HG02981 (cell line): Measurements from ENCODE around the gene RNF144A.

Experiments used
- ATAC-seq: cut with Tn5 transposase; IDR thresholded peaks from one replicate; pipeline ENCODE4 v1.9.1; 2021; ENCODE audit warnings: mild to moderate bottlenecking, moderate library complexity; ENCODE audit not compliant: unreplicated experiment

Gene RNF144A

GRCh38 chr2:7071154-7071553 is 153.9 kb downstream of the RNF144A start:
- no peak for ATAC-seq

DNA sequence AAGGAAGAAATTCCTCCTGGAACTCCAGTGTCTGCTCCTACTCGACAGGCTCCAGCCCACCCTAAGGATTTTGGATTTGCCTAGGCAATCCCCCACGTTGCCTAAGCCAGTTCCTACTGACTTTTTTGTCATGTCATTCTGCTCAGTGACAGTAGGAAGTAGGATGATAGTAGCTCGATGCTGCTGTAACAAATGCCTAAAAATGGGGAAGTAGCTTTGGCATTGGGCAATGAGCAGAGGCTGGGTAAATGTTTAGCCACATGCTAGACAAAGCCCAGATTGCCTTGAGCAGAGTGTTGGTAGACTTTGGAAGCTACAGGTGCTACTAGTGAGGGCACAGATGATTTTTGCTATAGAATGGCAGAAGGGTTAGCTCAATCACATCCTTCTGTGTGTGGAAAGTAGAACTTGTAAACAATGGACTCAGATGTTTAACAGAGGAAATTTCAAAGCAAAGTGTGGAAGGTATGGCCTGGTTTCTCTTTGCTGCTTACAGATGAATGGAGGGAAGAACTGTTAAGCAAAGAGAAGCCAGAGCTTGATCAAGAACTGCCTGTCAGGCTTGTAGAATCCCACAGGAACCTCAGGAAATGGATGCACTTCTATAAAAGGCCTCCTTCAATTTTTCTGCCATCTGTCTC is 154.8 kb downstream of the RNF144A start:
- ATAC-seq = peak; percentile 74

DNA sequence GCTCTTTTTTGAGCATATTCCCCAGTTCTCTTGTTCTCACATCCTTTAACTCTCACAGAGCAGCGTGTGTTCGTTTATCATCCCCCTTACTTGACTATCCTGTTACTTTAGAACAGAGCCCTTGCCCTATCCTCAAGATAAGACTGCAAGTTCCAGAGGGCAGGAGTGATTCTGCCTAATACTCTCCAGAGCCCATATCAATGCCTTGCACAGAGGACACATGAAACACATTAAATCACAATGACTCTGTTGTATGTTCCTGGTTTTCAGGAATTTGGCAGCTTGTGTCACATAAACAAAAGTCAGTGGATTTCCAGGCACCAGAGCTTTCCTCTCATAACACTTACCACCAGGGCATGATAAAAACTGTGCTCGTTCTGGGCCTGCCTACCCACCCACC is 156.7 kb downstream of the RNF144A start:
- no peak for ATAC-seq

GRCh38 chr2:7075834-7076233 is 158.6 kb downstream of the RNF144A start:
- ATAC-seq = no peak

GRCh38 chr2:7077660-7078267 is 160.6 kb downstream of the RNF144A start:
- no peak for ATAC-seq

GRCh38 chr2:7083580-7084509 is 166.6 kb downstream of the RNF144A start:
- ATAC-seq = peak; percentile 50

DNA sequence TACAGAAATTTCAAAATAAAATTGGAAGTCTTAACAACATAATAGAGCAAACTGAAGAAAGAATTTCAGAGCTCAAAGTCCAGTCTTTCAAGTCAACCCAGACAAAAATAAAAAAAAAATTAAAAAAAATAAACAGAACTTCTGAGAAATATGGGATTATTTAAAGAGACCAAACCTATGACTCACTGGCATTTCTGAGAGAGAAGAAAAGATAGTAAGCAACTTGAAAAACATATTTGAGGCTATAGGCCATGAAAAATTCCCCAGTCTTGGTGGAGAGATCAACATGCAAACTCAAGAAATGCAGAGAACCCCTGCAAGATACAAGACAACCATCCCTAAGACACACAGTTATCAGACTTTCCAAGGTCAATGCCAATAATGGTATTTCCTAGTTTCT is 167.4 kb downstream of the RNF144A start:
- ATAC-seq = no peak

DNA sequence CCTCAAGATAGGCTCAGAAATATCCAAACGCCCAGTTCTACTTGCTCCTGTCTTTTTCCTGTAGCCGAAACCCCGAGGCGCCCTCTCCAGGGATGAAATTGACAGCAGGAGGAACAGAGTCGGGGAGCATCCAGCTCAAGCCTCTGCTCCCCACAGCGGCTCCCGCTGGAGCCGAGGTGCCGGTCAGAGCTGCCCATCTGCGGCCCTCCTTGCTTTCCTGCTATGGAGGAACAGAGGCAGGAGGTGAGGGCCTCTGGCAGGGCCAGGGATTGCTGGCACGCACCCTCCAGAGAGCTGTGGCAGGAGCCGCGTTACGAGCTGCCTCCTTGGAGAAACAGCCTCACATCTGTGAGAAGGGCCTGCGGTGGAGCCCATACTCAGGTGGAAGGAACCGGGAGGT is 172.1 kb downstream of the RNF144A start:
- ATAC-seq = no peak

GRCh38 chr2:7089898-7090510 is 172.8 kb downstream of the RNF144A start:
- no peak for ATAC-seq

GRCh38 chr2:7093376-7093775 is 176.2 kb downstream of the RNF144A start:
- ATAC-seq = no peak
